ENCODE measurements around the gene SLC35F3.
"Not testable (repeated sequence)": the region's sequence is repeated elsewhere in the genome, so short reads cannot be mapped to it uniquely, and the experiment has no call there.

Gene SLC35F3

GRCh38 chr1:234175363-234175762, 270.9 kb downstream of the SLC35F3 start:
- no peak for TF ChIP-seq CTCF (IDR thresholded peaks at IDR 0.05; ENCODE audit: low read depth, low read length, missing control alignments)
- H3K4me3 ChIP-seq (replicated peaks; ENCODE audit: low read depth, low read length): no peak overlapping the region
- DNase-seq (ENCODE audit: extremely low read depth, low read depth): no peak

GRCh38 chr1:234176000-234176399, 271.5 kb downstream of the SLC35F3 start:
- no peak overlapping the region for H3K4me3 ChIP-seq (replicated peaks; ENCODE audit: low read depth, low read length)
- DNase-seq (ENCODE audit: extremely low read depth, low read depth): no peak
- TF ChIP-seq CTCF (IDR thresholded peaks at IDR 0.05; ENCODE audit: low read depth, low read length, missing control alignments): no peak

- H3K4me3 ChIP-seq (replicated peaks; ENCODE audit: low read depth, low read length); DNase-seq (ENCODE audit: extremely low read depth, low read depth): not testable (repeated sequence)
Measured at GRCh38 chr1:234176847-234177246, 272.4 kb downstream of the SLC35F3 start.

- no peak for DNase-seq (ENCODE audit: extremely low read depth, low read depth)
- TF ChIP-seq CTCF (IDR thresholded peaks at IDR 0.05; ENCODE audit: low read depth, low read length, missing control alignments): no peak
- no peak overlapping the region for H3K4me3 ChIP-seq (replicated peaks; ENCODE audit: low read depth, low read length)
Measured at GRCh38 chr1:234185438-234185837, 281.0 kb downstream of the SLC35F3 start.

- no peak for TF ChIP-seq CTCF (IDR thresholded peaks at IDR 0.05; ENCODE audit: low read depth, low read length, missing control alignments)
- H3K4me3 ChIP-seq (replicated peaks; ENCODE audit: low read depth, low read length): no peak overlapping the region
- no peak for DNase-seq (ENCODE audit: extremely low read depth, low read depth)
Measured at GRCh38 chr1:234186037-234186688, 281.7 kb downstream of the SLC35F3 start.

- H3K4me3 ChIP-seq (replicated peaks; ENCODE audit: low read depth, low read length): no peak overlapping the region
- DNase-seq (ENCODE audit: extremely low read depth, low read depth): no peak
- peak; percentile 35 for TF ChIP-seq CTCF (IDR thresholded peaks at IDR 0.05; ENCODE audit: low read depth, low read length, missing control alignments)
Measured at GRCh38 chr1:234188454-234188792, 283.9 kb downstream of the SLC35F3 start.

GRCh38 chr1:234197839-234198238, 293.4 kb downstream of the SLC35F3 start:
- no peak overlapping the region for H3K4me3 ChIP-seq (replicated peaks; ENCODE audit: low read depth, low read length)
- TF ChIP-seq CTCF (IDR thresholded peaks at IDR 0.05; ENCODE audit: low read depth, low read length, missing control alignments): no peak
- no peak for DNase-seq (ENCODE audit: extremely low read depth, low read depth)

Measured in HFF-Myc (cell line).